Gastroesophageal sphincter (tissue), 3 donors: ENCODE data around the gene TLE3.

Source experiments
- CTCF ChIP-seq, 4 experiments: fragments of 200-600 bp in 2 of 4; fragments of 450-650 bp in 2 of 4; sonication (generic) in 1 of 4; IDR thresholded peaks; one replicate each; pipeline ENCODE4 v1.5.1; 2017 to 2019; ENCODE audit warnings: antibody characterized with exemption in 4 of 4, mild to moderate bottlenecking in 2 of 4, moderate library complexity in 2 of 4
- POLR2A ChIP-seq, 2 donors: fragments of 450-650 bp; IDR thresholded peaks; one replicate each; pipeline ENCODE4 v1.6.1; 2017; ENCODE audit warnings: antibody characterized with exemption in 2 of 2, mild to moderate bottlenecking in 2 of 2, moderate library complexity in 1 of 2

- TF ChIP-seq CTCF (IDR thresholded peaks at IDR 0.05) (no peak), POLR2A (IDR thresholded peaks at IDR 0.05) (no peak)
Observed at GRCh38 chr15:70089692-70089971, 8.1 kb downstream of the TLE3 start.
